ENCODE results near the gene PRKCZ. TPM values are rescaled to one million over a fixed set of nuclear protein-coding genes. Genes with fewer than 3 reads are reported as not detected.

Gene PRKCZ
- total RNA-seq, 1 experiment from 2014 or later, result 0.52 TPM

DNA sequence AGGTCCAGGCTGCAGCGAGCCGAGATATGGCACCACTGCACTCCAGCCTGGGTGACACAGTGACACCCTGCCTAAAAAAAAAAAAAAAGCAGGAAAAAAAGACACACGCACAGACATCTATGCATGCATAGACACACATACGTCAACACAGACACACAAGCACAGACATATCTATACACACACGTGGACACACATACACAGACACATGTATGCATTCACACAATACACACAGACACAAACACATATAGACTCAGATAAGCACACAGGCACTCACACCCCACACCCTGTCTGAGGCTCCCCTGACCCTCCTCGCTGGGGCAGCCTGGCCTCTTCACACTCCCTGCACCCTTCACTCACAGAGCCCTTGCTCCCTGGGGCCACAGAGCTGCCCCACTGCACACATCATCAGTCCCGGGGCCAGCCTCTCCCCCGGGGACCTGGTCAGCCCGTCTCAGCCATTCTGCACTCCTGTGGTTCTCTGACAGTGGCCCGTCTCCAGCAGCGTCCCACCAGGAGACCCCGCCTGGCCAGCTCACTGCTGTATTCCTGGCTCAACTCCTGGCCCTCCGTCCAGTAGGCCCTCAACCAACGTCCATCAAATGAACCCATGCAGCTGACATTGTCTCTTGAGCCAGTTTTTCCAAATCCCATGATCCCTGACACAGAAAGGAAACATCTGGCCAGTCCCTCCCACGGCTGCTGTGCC, 4.6 kb upstream of the PRKCZ start:
- no peak for DNase-seq (ENCODE audit: low read depth)

GRCh38 chr1:2046174-2046917, 3.9 kb upstream of the PRKCZ start:
- DNase-seq (ENCODE audit: low read depth), result no peak

GRCh38 chr1:2046953-2047748, 3.1 kb upstream of the PRKCZ start:
- DNase-seq (ENCODE audit: low read depth), result no peak

DNA sequence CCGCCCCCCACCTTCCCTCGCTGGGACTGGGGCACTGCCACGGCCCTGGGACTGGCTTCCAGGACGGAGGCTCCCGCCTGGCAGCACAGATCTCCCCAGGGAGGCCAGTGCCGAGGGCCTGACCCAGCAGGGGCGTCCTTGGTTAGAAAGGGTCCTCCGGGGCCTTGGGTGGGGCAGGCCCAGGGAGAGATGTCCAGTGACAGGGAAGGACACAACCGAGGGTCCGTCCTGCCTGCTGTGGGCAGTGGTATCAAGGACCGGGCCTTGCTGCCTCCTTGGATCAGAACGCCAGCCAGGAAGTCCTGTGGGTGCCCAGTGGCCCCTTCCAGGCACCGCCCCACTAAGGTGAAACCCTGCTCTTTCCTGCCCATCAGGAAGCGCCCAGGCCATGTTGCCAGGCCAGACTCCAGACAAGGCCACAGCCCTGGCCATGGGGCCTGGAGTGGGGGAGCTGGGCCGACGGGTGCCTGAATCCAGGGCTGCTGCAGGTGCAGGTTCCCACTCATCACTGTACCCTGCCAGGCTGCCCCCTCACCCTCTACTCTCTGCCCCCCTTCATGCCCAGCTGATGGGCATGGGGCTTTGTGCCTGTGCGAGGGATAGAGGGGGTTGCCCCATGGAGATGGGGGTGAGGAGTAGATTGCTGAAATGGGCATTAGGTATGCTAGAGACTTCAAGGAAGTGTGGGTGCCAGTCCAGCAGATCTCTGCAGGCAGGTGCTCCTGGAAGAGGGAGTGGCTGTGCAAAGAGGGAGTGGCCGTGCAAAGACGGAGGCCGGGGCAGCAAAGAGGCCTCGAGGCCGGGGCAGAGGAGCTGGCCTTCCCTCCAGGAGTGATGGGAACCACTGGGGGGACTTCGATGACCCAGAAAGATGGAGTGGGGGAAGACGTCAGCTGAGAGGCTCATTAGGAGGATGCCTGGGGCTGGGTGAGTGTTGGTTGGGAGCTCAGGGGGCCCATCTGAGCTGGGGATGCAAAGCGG, 2.2 kb upstream of the PRKCZ start:
- no peak for DNase-seq (ENCODE audit: low read depth)

DNA sequence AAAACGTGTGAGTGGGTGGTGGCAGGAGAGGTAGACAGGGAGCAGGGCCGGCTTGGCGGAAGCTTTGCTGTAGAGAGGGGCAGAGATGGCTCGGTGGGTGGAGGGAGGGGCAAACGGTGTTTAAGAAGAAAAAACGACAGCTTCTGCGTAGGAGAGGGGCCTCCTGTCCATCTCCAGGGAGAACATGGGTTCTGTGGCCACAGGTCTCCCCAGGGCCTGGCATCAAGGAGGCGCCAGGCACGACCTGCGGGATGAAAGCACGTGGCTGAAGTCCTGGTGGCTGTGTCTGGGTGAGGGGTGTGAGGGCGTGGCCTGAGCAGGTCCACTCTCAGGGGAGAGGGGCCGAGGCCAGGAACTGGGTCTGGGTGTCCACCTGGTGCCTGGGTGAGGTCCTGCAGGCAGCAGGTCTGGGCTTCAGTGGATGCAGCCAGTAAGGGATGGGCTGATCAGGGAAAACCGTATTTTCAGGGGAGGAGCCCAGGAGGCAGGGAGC, 940 bp upstream of the PRKCZ start:
- DNase-seq (ENCODE audit: low read depth), result no peak

DNA sequence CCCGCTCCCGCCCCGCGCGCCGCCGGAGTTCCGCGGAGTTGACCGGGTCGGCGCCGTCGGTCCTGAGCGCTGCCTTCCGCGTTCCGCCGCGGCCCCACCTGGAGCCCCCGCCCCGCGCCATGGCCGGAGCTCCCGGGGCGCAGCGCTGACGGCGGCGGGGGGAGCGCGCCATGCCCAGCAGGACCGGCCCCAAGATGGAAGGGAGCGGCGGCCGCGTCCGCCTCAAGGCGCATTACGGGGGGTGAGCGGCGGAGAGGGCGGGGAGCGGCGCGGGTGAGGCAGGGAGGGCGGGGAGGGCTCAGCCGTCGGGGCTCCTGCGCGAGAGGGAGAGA, 216 bp downstream of the PRKCZ start:
- no peak for DNase-seq (ENCODE audit: low read depth)

GRCh38 chr1:2050793-2051682, 827 bp downstream of the PRKCZ start:
- no peak for DNase-seq (ENCODE audit: low read depth)

DNA sequence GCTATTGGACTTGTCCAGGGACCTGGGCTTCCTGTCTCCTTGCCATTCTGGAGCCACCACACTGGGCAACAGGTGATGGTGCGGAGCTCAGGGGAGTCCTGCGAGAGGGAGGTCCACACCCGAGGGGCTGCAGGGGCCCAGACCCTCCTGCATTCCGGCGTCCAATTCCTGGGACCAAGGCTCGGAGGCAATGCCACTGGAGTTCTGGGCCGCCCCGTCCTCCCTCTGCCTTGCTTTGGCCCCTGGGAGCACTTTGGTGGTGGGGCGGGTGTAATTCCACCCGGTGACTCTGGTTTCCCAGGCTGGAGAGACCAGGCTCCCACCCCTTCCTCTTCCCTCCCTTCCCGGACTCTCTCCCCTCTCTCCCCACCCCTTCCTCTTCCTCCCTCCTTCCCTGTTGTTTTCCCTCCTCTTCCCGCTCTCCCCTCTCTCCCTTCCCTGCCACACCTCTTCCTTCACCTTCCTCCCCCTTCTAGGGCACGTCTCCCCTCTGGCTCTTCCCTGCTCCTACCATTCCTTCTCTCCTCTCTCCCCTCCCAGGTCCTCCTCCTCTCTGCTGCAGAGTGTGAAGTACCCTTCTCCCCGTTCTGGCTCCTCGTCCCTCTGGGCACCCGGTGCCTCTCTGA, 2.0 kb downstream of the PRKCZ start:
- no peak for DNase-seq (ENCODE audit: low read depth)

GRCh38 chr1:2052756-2053155, 2.5 kb downstream of the PRKCZ start:
- DNase-seq (ENCODE audit: low read depth), result no peak

DNA sequence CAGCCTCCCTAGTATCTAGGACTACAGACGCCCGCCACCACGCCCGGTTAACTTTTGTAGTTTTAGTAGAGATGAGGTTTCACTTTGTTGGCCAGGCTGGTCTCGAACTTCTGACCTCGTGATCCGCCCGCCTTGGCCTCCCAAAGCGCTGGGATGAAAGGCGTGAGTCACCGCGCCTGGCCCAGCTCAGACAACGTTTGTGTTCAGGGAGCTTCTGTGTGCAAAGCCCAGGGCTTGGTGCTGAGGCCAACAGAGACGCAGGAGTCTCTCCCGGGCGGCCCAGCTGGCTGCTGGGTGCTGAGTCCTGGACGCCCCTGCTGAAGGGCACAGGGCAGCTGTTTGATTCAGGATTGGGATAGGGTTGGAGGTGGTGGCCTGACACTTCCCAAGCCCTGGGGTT, 3.0 kb downstream of the PRKCZ start:
- no peak for DNase-seq (ENCODE audit: low read depth)

GRCh38 chr1:2053784-2054376, 3.7 kb downstream of the PRKCZ start:
- DNase-seq (ENCODE audit: low read depth), result no peak

- DNase-seq (ENCODE audit: low read depth), result no peak
Observed at GRCh38 chr1:2054560-2054959, 4.3 kb downstream of the PRKCZ start.

GRCh38 chr1:2055911-2056575, 5.8 kb downstream of the PRKCZ start:
- DNase-seq (ENCODE audit: low read depth), result no peak

GRCh38 chr1:2056955-2057590, 6.9 kb downstream of the PRKCZ start:
- no peak for DNase-seq (ENCODE audit: low read depth)

DNA sequence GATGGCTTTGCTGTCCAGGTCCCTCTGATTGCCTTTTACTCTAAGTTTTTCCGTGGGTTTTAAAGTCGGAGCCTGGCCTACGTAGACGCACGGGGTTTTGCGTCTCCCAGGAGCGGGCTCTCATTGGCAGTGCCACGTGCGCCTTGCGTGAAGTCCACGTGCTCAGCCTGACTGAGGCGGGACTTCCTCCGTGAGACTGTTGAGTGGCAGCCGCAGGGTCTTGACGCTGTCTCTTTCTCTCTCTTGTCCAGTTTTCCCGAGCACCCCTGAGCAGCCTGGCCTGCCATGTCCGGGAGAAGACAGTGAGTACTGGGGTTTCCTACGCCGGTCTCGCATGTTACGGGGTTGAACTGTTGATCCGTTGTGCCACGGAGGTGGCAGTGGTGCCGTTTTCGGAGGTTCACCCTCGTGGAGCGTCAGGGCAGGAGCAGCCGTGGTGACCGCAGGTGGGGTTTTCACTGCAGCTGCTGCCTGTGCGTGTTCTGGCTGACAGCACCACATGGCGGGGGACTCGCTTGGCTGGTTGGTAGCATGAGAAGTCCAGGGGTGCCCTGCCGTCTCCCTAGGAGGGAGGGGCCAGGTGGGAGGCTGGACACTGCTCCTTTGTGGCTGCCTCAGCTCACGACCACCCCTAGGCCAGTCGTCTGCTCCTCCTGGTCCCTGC, 9.2 kb downstream of the PRKCZ start:
- DNase-seq (ENCODE audit: low read depth), result no peak

DNA sequence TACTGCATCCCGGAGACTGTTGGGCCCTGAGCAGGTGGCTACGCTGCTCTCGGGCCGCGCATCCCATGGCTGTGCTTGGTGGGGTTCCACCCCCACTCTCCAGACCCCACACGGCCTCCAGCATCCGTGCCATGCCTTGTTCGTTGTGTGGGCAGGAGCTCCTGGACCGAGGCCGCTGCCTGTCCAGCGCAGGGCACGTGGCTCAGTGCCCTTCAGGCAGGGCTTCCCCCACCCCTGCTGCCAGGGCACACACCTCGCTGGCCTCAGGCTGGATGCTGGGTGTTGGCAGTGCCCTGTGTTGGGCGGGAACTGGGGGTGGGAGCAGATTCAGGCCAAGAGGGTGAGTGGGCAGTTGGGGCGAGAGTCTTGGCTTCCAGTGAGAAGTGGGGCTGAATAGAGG, 9.9 kb downstream of the PRKCZ start:
- DNase-seq (ENCODE audit: low read depth), result no peak

- DNase-seq (ENCODE audit: low read depth), result no peak
Observed at GRCh38 chr1:2060535-2060934, 10.3 kb downstream of the PRKCZ start.

Measured in LHCN-M2 (cell line).